Measurements from ENCODE around the gene AURKAIP1.

- TF ChIP-seq CTCF (IDR thresholded peaks at IDR 0.05; ENCODE audit: low read length) (no peak), EZH2 (optimal IDR thresholded peaks at IDR 0.05; ENCODE audit: low read depth, low read length) (no peak)
Measured at GRCh38 chr1:1348420-1349255, 26.4 kb downstream of the AURKAIP1 start.
